ENCODE results near the gene POTEF. TPM values are rescaled to one million over a fixed set of nuclear protein-coding genes. Genes with fewer than 3 reads are reported as not detected.
"Not testable (repeated sequence)": the region's sequence is repeated elsewhere in the genome, so short reads cannot be mapped to it uniquely, and the experiment has no call there.

The POTEF gene
- total RNA-seq, 1 donor from 2014 or later = not detected

DNA sequence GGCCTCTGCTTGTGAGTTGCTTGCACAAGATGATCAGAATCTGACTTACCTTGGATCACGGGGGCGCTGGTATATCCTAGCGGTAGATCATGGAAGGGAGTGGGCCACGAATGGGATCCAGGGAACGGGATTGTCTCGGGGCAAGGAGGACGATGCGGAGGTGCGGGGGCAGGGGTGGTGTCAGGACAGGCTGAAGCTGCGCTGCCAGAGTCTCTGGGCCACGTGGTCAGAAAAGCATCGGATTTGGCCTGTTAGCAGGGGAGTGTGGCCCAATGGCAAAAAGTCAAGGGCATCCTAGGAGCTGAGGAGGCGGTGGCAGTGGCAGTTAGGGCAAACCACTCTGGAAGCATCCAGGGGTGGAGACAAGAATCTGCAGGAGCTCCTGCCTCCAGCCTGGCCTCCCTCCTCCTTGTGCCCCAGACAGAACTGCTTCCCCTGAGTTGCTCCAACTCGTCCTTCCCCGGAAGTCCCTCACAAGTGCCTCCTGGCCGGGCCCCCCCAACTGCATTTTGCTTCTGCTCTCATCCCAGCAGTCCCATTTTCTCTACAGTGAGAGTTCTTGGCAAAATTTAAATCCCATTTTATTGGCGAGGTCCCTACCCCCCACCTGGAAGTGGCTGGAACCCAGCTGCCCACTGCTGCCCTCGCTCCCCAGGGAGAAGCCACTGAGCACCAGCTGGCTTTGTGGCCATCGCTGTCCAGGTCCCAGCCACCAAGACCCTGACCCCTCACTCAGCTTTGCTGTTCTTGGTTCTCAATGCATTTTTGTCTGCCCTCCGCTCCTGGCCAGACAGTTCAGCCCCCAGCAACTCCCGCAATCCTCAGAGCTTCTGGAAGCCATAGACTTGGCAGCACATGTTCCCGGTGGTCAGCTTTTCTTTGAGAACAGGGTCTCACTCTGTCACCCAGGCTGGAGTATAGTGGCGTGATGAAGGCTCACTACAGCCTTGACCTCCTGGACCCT is 21.4 kb upstream of the POTEF start:
- no peaks in the 10 kb centered on the region for H3K27me3 ChIP-seq
- intact Hi-C loops (cut with DNase I) = no loop called here
- H3K36me3 ChIP-seq = peaks cover 0 to 22% of the 10 kb centered on the region in 2 donors
- no peak overlapping the region for H3K27ac ChIP-seq
- TF ChIP-seq, protein P1, sequence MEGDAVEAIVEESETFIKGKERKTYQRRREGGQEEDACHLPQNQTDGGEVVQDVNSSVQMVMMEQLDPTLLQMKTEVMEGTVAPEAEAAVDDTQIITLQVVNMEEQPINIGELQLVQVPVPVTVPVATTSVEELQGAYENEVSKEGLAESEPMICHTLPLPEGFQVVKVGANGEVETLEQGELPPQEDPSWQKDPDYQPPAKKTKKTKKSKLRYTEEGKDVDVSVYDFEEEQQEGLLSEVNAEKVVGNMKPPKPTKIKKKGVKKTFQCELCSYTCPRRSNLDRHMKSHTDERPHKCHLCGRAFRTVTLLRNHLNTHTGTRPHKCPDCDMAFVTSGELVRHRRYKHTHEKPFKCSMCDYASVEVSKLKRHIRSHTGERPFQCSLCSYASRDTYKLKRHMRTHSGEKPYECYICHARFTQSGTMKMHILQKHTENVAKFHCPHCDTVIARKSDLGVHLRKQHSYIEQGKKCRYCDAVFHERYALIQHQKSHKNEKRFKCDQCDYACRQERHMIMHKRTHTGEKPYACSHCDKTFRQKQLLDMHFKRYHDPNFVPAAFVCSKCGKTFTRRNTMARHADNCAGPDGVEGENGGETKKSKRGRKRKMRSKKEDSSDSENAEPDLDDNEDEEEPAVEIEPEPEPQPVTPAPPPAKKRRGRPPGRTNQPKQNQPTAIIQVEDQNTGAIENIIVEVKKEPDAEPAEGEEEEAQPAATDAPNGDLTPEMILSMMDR (IDR thresholded peaks at IDR 0.05) = no peak
- TF ChIP-seq POLR2A (IDR thresholded peaks at IDR 0.05) (no peak), POLR2AphosphoS5 (IDR thresholded peaks at IDR 0.05; ENCODE audit: insufficient read depth in 1 of 2, low read depth in 1 of 2) (no peak)
- H3K9me3 ChIP-seq = no peaks in the 10 kb centered on the region
- no peak overlapping the region for H3K4me3 ChIP-seq
- peaks cover under 1% of the 10 kb centered on the region for H3K4me1 ChIP-seq
- no peak for DNase-seq (ENCODE audit: extremely low spot score in 2 of 2)

DNA sequence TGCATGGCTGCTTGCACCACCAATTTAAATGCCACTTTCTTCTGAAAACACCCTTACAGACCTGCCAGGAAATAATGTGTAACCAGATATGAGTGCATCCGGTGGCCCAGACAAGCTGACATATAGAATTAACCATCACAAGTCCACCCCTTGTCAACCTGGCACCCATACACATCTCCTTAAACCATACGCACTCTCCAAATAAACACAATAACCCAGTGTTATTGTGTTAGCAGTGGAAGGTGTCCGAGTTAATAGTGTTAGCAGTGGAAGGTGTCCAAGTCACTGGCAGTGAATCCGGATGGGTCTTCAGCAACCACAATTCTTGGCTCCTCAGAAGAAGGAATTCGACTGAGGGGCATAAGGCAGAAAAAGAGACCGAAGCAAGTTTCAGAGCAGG is 19.5 kb upstream of the POTEF start:
- H3K27me3 ChIP-seq; H3K4me3 ChIP-seq; intact Hi-C loops (cut with DNase I); H3K4me1 ChIP-seq; H3K27ac ChIP-seq; DNase-seq (ENCODE audit: extremely low spot score in 2 of 2); H3K9me3 ChIP-seq: not testable (repeated sequence)
- H3K36me3 ChIP-seq = peaks cover 0 to 16% of the 10 kb centered on the region in 2 donors

DNA sequence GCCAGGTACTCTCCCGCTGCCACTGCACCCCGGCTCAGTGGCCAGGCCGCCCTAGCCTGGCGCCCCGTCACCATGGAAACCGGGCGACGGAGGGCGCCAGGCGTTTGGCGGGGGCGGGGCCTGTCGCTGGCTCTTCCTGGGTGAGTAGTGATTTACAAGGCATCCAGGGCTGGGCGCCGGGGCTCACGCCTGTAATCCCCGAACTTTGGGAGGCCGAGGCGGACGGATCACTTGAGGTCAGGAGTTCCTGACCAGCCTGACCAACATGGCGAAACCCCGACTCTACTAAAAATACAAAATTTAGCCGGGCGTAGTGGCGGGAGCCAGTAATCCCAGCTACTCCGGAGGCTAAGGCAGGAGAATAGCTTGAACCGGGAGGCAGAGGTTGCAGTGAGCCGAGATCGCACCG is 16.0 kb upstream of the POTEF start, which contains the start of gene CCDC74B:
Gene CCDC74B (minus strand): TSS at position 107 of the 409 bp plus-strand sequence. CDS start 116 bp downstream, outside the sequence.
- H3K36me3 ChIP-seq; H3K9me3 ChIP-seq; DNase-seq (ENCODE audit: extremely low spot score in 2 of 2); intact Hi-C loops (cut with DNase I); H3K27me3 ChIP-seq; H3K27ac ChIP-seq; H3K4me1 ChIP-seq: not testable (repeated sequence)
- peak within 1 kb of the TSS; percentile 37 to 44 for H3K4me3 ChIP-seq

DNA sequence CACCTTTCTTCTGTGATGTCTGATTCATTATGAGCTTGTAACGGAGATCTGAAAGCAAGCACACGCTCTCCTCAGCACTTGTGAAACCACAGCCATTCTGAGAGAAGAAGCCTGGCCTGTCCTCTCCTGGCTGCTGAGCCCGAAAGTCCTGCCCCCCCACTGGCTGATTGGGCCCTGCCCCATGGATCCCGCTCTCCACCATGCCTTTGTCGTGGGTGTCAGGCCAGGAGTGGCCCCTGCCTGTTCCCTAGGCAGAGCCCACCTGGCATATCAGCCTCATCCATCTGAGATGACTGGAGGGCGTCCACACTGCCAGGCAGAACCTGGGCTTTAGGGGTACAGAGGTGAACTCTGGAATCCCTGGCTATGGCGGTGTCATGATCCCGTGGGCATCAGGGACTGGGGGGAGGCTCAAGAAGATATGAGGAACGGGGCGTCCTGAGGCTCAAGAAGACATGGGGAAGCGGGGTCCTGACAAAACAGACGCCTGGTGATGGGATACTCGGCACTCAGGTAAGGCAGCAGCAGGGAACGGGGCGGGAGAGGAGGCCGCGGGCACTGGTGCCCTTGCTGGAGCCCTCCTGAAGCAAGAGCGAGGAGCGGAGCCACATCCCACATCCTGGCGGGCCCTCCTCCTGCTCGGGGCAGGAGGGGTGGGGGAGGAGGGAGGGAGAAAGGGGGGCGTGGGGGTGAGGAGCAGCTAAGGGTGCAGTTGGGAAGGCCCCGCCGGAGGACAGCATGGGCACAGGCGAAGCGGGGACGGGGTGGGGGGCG is 14.4 kb upstream of the POTEF start:
- H3K27me3 ChIP-seq; H3K4me1 ChIP-seq; intact Hi-C loops (cut with DNase I); H3K36me3 ChIP-seq; H3K9me3 ChIP-seq; DNase-seq (ENCODE audit: extremely low spot score in 2 of 2); H3K27ac ChIP-seq: not testable (repeated sequence)
- H3K4me3 ChIP-seq = peak overlapping the region; percentile 37 to 44

DNA sequence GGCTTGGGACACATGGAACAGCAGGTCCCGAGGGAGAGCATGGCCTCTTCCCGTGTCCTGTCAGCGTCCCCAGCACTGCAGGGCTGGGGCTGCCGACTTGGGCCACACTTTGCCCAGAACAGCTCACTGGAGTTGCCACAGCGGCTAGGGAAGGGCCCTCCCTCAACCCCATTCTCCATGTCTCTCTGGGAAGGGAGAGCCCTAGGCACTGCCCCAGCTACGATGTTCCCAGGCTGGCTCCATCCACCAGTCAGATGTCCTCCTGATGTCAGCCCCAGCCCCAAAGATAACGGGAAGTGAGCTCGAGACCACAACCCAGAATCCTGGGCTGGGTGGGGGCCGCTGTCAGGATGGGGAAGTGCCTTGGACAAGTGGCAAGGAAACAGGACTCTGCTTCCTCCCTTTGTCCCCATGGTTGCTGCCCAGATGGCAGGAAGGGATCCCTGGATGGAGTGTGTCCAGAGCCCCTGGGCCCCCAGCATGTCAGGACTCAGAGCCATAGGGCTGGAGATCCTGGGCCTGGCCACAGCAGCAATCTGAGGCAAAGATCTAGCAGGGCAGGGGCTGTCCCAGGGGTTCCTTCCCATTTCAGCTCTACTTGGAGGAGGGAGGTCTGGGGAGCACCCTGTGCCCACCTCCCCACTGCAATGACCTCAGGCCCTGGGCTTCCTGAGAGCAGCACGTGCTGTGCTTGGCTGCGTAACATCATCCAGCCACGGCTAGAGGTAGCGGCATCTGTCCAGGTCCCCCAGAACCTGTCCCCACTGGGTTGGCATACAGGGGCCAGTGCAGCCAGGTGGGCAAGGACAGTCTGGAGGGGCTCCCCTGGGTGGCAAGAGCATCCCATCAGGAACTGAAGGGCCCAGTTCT is 13.6 kb upstream of the POTEF start:
- intact Hi-C loops (cut with DNase I); H3K27me3 ChIP-seq; H3K4me3 ChIP-seq; H3K4me1 ChIP-seq; DNase-seq (ENCODE audit: extremely low spot score in 2 of 2); H3K36me3 ChIP-seq; H3K9me3 ChIP-seq; H3K27ac ChIP-seq: not testable (repeated sequence)

DNA sequence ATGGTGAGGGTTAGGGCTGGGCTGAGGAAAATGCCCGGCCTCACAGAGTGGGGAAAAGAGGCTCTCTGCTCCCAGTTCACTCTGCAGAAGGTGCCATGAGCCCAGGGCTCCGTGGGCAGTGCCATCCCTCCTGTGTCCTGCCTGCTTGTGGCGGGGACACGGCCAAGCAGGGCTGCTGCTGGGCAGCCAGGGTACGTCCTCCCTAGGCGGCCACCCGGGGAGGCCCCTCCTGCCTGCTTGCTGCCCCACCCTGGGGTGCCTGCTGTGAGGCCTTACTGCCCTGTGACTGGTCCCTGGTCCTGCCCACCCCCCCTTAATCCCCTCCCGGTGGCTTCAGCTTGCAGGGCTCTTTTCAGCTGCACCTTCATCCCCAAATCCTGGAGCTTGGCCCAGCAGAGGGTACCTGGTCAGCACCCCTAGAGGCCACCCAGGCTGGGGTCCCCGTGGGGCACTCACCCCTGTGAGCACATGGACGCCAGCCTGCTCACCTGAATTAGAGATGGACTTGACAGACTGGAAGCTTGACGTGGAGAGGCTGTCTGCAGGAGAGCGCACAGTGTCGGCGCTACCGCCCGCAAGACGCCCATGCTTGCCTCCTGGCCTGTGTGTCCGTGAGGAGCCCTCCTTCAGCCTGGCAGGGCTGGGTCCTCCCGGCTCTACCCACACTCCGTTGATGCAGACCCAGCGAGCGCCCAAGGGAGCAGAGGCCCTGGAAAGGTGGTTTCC is 12.8 kb upstream of the POTEF start:
- DNase-seq (ENCODE audit: extremely low spot score in 2 of 2); intact Hi-C loops (cut with DNase I); H3K27me3 ChIP-seq; H3K9me3 ChIP-seq; H3K4me1 ChIP-seq; H3K4me3 ChIP-seq; H3K27ac ChIP-seq; H3K36me3 ChIP-seq: not testable (repeated sequence)

DNA sequence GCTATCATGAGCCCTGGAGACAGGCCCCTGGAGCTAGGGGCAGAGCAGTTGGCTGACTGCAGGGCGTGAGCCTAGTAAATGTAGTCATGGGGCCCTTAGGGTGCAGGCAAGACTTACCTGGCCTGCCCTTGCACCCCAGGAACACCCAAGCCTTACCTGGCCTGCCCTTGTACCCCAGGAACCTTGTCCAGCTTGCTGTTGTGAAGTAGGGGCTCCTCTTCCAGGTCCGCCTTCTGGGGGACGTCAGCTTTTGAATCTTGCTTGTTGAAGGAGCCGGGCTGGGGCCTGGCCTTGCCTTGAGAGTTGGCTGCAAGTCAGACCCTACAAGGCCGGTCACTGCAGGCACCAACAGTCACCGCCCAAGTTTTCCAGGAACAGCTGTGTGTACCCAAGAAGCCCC is 12.0 kb upstream of the POTEF start:
- H3K4me1 ChIP-seq; H3K36me3 ChIP-seq; DNase-seq (ENCODE audit: extremely low spot score in 2 of 2); intact Hi-C loops (cut with DNase I); H3K4me3 ChIP-seq; H3K27ac ChIP-seq; H3K9me3 ChIP-seq; H3K27me3 ChIP-seq: not testable (repeated sequence)

DNA sequence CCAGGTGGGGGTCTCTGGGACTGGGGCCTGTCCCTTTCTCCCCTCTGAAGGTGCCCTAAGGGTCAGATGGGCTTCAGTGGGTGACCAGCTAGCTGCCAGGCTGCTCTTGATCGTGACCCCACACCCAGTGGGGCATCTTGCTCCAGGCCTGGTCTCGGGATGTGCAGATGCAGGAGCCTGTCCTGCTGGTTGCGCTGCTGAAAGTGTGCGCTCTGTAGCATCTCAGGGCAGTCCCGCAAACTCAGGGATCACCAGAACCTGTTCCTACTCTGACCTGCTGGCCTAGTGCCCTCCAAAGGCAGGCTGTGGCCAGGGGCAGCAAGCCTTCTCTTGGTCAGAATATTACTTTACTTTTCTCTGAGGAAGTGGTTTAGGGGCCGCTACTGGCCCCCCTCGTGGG is 11.5 kb upstream of the POTEF start:
- H3K4me1 ChIP-seq; H3K27me3 ChIP-seq; H3K36me3 ChIP-seq; intact Hi-C loops (cut with DNase I); H3K9me3 ChIP-seq; H3K27ac ChIP-seq; H3K4me3 ChIP-seq; DNase-seq (ENCODE audit: extremely low spot score in 2 of 2): not testable (repeated sequence)

DNA sequence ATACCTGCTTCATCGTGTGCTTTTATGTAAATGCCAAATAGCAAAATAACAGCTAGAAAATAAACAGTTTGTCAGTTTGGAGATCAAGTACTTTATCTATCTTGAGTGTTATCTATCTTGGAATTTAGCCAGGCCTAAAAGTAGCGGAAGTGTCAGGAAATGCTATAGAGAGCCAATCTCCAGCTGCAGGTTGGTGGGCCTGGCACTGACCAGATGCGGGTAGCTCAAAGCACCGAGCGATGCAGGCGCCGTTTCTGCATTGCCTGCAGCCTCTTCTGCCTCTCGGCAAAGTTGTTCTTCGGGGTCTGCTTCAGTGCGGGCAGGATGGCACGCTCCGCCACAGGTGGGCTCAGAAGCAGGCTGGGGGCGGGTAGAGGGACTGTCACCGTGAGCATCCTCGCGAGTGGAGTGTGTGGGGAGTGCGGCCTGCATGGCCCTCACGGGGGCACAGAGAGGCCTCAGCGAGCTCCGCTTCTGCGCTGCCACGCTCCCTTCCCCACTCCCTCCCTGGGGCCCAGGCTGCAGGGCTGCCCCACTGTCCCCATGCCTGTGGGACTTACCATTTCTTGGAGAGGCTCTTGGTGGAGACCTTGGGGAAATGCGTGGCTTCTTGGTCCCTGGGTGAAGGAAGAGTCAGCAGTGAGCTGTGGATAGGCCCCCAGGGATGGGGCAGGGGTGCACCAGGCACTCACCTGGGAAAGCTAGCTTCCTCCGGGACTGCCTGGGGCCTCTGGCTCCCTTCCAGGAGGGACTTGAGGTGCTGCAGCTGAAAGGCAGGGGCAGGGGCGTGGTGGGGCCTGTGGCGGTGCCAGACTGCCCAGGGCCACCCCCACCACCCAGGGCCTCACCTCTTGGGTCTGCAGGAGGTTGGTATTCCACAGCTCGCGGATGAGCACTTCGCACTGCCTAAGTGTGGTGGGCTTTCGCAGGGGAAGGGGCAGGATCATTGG is 10.6 kb upstream of the POTEF start:
- H3K9me3 ChIP-seq; H3K4me1 ChIP-seq; H3K27ac ChIP-seq; H3K36me3 ChIP-seq; H3K27me3 ChIP-seq; intact Hi-C loops (cut with DNase I); H3K4me3 ChIP-seq; DNase-seq (ENCODE audit: extremely low spot score in 2 of 2): not testable (repeated sequence)

DNA sequence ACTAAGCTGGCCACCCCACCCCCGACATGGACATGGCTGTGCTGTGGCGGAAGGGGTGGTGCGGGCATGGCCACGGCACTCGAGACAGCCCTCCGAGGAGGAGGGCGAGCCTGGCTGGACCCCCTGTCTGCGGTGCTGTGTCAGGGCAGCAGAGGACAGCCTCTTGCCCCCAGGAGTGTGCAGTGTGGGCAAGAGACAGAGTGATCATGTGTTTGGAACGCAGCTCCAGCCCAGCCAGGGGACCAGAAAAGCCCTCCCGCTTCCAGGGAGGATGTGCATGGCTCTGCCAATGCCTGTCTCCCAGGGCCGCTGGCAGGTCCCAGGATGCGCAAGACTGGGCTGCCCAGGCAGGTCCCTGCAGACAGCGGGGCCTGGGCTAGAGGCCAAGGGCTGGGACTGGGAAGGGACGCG is 9.8 kb upstream of the POTEF start:
- DNase-seq (ENCODE audit: extremely low spot score in 2 of 2) = not testable (repeated sequence)

More for the DNA sequence above, 9.8 kb upstream of the POTEF start:
- H3K4me3 ChIP-seq; H3K27ac ChIP-seq; H3K4me1 ChIP-seq; intact Hi-C loops (cut with DNase I); H3K9me3 ChIP-seq; H3K36me3 ChIP-seq; H3K27me3 ChIP-seq: not testable (repeated sequence)
